Measurements from ENCODE around the gene NUMB. TPM values are rescaled to one million over a fixed set of nuclear protein-coding genes. Genes with fewer than 3 reads are reported as not detected.

The NUMB gene
- total and polyA plus RNA-seq, 4 donors: 21.2 to 45.8 (median 26.1) TPM

GRCh38 chr14:73246387-73247150 is 211.8 kb downstream of the NUMB start:
- no peaks in the 10 kb centered on the region for H3K9me3 ChIP-seq (ENCODE audit: control insufficient read depth in 4 of 4, low read length in 3 of 4)
- DNase-seq (ENCODE audit: low spot score): no peak
- H3K27me3 ChIP-seq (ENCODE audit: control insufficient read depth in 4 of 4, insufficient read depth in 4 of 4, low read length in 3 of 4): no peaks in the 10 kb centered on the region
- H3K36me3 ChIP-seq (ENCODE audit: control insufficient read depth in 4 of 4, insufficient read depth in 3 of 4, low read depth in 1 of 4, low read length in 3 of 4): no peaks in the 10 kb centered on the region
- WGBS: 78% methylated on average over 18 of the region's 18 CpGs
- peaks cover 0 to 2% (median 0%) of the 10 kb centered on the region in 4 donors for H3K4me1 ChIP-seq (ENCODE audit: control insufficient read depth in 4 of 4, insufficient read depth in 4 of 4, low read length in 3 of 4)
- no peak overlapping the region for H3K27ac ChIP-seq (ENCODE audit: low read depth in 1 of 2, low read length in 2 of 2)
- TF ChIP-seq, protein P1, sequence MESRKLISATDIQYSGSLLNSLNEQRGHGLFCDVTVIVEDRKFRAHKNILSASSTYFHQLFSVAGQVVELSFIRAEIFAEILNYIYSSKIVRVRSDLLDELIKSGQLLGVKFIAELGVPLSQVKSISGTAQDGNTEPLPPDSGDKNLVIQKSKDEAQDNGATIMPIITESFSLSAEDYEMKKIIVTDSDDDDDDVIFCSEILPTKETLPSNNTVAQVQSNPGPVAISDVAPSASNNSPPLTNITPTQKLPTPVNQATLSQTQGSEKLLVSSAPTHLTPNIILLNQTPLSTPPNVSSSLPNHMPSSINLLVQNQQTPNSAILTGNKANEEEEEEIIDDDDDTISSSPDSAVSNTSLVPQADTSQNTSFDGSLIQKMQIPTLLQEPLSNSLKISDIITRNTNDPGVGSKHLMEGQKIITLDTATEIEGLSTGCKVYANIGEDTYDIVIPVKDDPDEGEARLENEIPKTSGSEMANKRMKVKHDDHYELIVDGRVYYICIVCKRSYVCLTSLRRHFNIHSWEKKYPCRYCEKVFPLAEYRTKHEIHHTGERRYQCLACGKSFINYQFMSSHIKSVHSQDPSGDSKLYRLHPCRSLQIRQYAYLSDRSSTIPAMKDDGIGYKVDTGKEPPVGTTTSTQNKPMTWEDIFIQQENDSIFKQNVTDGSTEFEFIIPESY (IDR thresholded peaks at IDR 0.05): no peak
- TF ChIP-seq FOXA1 (IDR thresholded peaks at IDR 0.05) (no peak), JUND (IDR thresholded peaks at IDR 0.05) (no peak), MAX (IDR thresholded peaks at IDR 0.05) (no peak), GABPA (IDR thresholded peaks at IDR 0.05 in 1 of 2, conservative IDR thresholded peaks at IDR 0.05 in 1 of 2) (no peak), HNF4G (IDR thresholded peaks at IDR 0.05) (no peak), YY1 (IDR thresholded peaks at IDR 0.05) (no peak), ATF3 (IDR thresholded peaks at IDR 0.05) (no peak), FOXA2 (IDR thresholded peaks at IDR 0.05) (no peak), SP1 (IDR thresholded peaks at IDR 0.05) (no peak)
- TF ChIP-seq, protein P2, sequence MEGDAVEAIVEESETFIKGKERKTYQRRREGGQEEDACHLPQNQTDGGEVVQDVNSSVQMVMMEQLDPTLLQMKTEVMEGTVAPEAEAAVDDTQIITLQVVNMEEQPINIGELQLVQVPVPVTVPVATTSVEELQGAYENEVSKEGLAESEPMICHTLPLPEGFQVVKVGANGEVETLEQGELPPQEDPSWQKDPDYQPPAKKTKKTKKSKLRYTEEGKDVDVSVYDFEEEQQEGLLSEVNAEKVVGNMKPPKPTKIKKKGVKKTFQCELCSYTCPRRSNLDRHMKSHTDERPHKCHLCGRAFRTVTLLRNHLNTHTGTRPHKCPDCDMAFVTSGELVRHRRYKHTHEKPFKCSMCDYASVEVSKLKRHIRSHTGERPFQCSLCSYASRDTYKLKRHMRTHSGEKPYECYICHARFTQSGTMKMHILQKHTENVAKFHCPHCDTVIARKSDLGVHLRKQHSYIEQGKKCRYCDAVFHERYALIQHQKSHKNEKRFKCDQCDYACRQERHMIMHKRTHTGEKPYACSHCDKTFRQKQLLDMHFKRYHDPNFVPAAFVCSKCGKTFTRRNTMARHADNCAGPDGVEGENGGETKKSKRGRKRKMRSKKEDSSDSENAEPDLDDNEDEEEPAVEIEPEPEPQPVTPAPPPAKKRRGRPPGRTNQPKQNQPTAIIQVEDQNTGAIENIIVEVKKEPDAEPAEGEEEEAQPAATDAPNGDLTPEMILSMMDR (IDR thresholded peaks at IDR 0.05; ENCODE audit: low read depth, low read length, missing input control): no peak
- no peak overlapping the region for H3K9ac ChIP-seq (ENCODE audit: low read depth in 1 of 2, low read length in 2 of 2)
- peak overlapping the region in 1 of 3 donors; percentile 46 for H3K4me3 ChIP-seq (ENCODE audit: low read depth in 1 of 3, low read length in 3 of 3)

- peak in 1 of 2 donors; percentile 26 for TF ChIP-seq HNF4A (conservative IDR thresholded peaks at IDR 0.05)
- TF ChIP-seq, protein P3, sequence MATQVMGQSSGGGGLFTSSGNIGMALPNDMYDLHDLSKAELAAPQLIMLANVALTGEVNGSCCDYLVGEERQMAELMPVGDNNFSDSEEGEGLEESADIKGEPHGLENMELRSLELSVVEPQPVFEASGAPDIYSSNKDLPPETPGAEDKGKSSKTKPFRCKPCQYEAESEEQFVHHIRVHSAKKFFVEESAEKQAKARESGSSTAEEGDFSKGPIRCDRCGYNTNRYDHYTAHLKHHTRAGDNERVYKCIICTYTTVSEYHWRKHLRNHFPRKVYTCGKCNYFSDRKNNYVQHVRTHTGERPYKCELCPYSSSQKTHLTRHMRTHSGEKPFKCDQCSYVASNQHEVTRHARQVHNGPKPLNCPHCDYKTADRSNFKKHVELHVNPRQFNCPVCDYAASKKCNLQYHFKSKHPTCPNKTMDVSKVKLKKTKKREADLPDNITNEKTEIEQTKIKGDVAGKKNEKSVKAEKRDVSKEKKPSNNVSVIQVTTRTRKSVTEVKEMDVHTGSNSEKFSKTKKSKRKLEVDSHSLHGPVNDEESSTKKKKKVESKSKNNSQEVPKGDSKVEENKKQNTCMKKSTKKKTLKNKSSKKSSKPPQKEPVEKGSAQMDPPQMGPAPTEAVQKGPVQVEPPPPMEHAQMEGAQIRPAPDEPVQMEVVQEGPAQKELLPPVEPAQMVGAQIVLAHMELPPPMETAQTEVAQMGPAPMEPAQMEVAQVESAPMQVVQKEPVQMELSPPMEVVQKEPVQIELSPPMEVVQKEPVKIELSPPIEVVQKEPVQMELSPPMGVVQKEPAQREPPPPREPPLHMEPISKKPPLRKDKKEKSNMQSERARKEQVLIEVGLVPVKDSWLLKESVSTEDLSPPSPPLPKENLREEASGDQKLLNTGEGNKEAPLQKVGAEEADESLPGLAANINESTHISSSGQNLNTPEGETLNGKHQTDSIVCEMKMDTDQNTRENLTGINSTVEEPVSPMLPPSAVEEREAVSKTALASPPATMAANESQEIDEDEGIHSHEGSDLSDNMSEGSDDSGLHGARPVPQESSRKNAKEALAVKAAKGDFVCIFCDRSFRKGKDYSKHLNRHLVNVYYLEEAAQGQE (IDR thresholded peaks at IDR 0.05): no peak
- no peak overlapping the region for H3K9ac ChIP-seq (ENCODE audit: low read depth in 1 of 2, low read length in 2 of 2)
- H3K36me3 ChIP-seq (ENCODE audit: control insufficient read depth in 4 of 4, insufficient read depth in 3 of 4, low read depth in 1 of 4, low read length in 3 of 4): no peaks in the 10 kb centered on the region
- peaks cover 0 to 4% (median 1%) of the 10 kb centered on the region in 4 donors for H3K4me1 ChIP-seq (ENCODE audit: control insufficient read depth in 4 of 4, insufficient read depth in 4 of 4, low read length in 3 of 4)
- peak overlapping the region in 1 of 3 donors; percentile 46 for H3K4me3 ChIP-seq (ENCODE audit: low read depth in 1 of 3, low read length in 3 of 3)
- 32% methylated on average over 64 of the region's 64 CpGs for WGBS
- no peaks in the 10 kb centered on the region for H3K27me3 ChIP-seq (ENCODE audit: control insufficient read depth in 4 of 4, insufficient read depth in 4 of 4, low read length in 3 of 4)
- DNase-seq (ENCODE audit: low spot score): peak; percentile 50
- H3K9me3 ChIP-seq (ENCODE audit: control insufficient read depth in 4 of 4, low read length in 3 of 4): no peaks in the 10 kb centered on the region
- H3K27ac ChIP-seq (ENCODE audit: low read depth in 1 of 2, low read length in 2 of 2): no peak overlapping the region
Observed at GRCh38 chr14:73245480-73246325, 212.6 kb downstream of the NUMB start.
